ENCODE data around the gene BZW2.

BZW2 gene

GRCh38 chr7:16604054-16604453, 41.9 kb upstream of the BZW2 start:
- H3K9ac ChIP-seq: no peak overlapping the region
- H3K9me3 ChIP-seq (ENCODE audit: control insufficient read depth, low read length): no peaks in the 10 kb centered on the region
- TF ChIP-seq, protein P1, sequence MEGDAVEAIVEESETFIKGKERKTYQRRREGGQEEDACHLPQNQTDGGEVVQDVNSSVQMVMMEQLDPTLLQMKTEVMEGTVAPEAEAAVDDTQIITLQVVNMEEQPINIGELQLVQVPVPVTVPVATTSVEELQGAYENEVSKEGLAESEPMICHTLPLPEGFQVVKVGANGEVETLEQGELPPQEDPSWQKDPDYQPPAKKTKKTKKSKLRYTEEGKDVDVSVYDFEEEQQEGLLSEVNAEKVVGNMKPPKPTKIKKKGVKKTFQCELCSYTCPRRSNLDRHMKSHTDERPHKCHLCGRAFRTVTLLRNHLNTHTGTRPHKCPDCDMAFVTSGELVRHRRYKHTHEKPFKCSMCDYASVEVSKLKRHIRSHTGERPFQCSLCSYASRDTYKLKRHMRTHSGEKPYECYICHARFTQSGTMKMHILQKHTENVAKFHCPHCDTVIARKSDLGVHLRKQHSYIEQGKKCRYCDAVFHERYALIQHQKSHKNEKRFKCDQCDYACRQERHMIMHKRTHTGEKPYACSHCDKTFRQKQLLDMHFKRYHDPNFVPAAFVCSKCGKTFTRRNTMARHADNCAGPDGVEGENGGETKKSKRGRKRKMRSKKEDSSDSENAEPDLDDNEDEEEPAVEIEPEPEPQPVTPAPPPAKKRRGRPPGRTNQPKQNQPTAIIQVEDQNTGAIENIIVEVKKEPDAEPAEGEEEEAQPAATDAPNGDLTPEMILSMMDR (IDR thresholded peaks at IDR 0.05): no peak
- H3K4me2 ChIP-seq (ENCODE audit: low read length): no peak overlapping the region
- H3K4me1 ChIP-seq: no peaks in the 10 kb centered on the region
- H3K79me2 ChIP-seq: no peaks in the 10 kb centered on the region
- H3K4me3 ChIP-seq (ENCODE audit: low read depth, low read length): no peak overlapping the region
- no peaks in the 10 kb centered on the region for H3K36me3 ChIP-seq (ENCODE audit: control insufficient read depth, insufficient read depth, low read length)
- no peaks in the 10 kb centered on the region for H3K27me3 ChIP-seq (ENCODE audit: control insufficient read depth, insufficient read depth, low read length)
- no peak overlapping the region for H2AFZ ChIP-seq
- no peak overlapping the region for H3K27ac ChIP-seq

DNA sequence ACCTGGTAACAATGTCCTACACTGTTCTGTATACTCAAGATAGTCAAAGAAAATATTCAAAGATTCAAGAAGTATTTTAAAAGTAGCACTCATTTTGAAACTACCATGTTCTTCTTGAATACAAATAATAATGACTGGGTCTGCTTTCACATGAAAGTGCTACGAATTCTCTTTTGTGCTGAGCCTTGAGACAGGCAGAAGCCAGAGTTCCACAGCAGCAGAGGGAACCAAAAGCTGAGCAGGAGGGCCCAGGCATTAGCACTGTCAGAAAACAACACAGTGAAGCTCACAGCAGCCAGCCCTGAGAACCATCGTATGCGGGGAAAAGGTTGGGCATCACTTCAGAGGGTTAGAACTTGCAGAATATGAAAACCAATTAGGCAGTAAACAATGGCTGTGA, 39.3 kb upstream of the BZW2 start:
- Histone ChIP-seq H3K79me2 (no peaks in the 10 kb centered on the region), H3K4me1 (no peaks in the 10 kb centered on the region), H3K4me2 (ENCODE audit: low read length) (no peak overlapping the region), H3K27ac (no peak overlapping the region), H2AFZ (no peak overlapping the region), H3K27me3 (ENCODE audit: control insufficient read depth, insufficient read depth, low read length) (no peaks in the 10 kb centered on the region), H3K4me3 (ENCODE audit: low read depth, low read length) (no peak overlapping the region), H3K9ac (no peak overlapping the region), H3K9me3 (ENCODE audit: control insufficient read depth, low read length) (no peaks in the 10 kb centered on the region), H3K36me3 (ENCODE audit: control insufficient read depth, insufficient read depth, low read length) (no peaks in the 10 kb centered on the region)
- TF ChIP-seq, protein P1 (IDR thresholded peaks at IDR 0.05): no peak

- TF ChIP-seq, protein P1 (IDR thresholded peaks at IDR 0.05): no peak
- Histone ChIP-seq H2AFZ (no peak overlapping the region), H3K4me1 (no peaks in the 10 kb centered on the region), H3K36me3 (ENCODE audit: control insufficient read depth, insufficient read depth, low read length) (no peaks in the 10 kb centered on the region), H3K27me3 (ENCODE audit: control insufficient read depth, insufficient read depth, low read length) (no peaks in the 10 kb centered on the region), H3K4me3 (ENCODE audit: low read depth, low read length) (no peak overlapping the region), H3K4me2 (ENCODE audit: low read length) (no peak overlapping the region), H3K9ac (no peak overlapping the region), H3K9me3 (ENCODE audit: control insufficient read depth, low read length) (no peaks in the 10 kb centered on the region), H3K27ac (no peak overlapping the region), H3K79me2 (no peaks in the 10 kb centered on the region)
These were observed 36.0 kb upstream of the BZW2 start for GRCh38 chr7:16609842-16610450.

DNA sequence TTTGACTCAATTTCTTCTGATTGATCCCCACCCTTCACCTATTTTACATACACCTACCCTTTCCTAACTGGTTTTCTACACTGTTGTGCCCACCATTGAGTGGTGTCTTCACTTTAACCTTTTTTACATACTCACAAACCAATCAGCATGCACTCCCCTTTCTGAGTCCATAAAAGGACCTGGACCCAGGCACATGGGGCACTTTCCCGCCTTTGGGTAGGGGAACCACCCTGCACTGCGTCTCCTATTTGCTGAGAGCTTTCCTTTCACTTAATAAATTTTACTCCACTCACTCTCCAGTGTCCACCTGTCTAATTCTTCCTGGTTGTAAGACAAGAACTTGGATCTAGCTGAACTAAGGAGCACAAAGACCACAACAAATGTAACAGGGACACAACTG, 34.3 kb upstream of the BZW2 start:
- no peak overlapping the region for H3K4me3 ChIP-seq (ENCODE audit: low read depth, low read length)
- no peaks in the 10 kb centered on the region for H3K4me1 ChIP-seq
- TF ChIP-seq, protein P1 (IDR thresholded peaks at IDR 0.05): no peak
- H3K79me2 ChIP-seq: no peaks in the 10 kb centered on the region
- no peak overlapping the region for H3K9ac ChIP-seq
- H3K4me2 ChIP-seq (ENCODE audit: low read length): no peak overlapping the region
- H3K36me3 ChIP-seq (ENCODE audit: control insufficient read depth, insufficient read depth, low read length): no peaks in the 10 kb centered on the region
- no peak overlapping the region for H2AFZ ChIP-seq
- no peaks in the 10 kb centered on the region for H3K9me3 ChIP-seq (ENCODE audit: control insufficient read depth, low read length)
- no peak overlapping the region for H3K27ac ChIP-seq
- no peaks in the 10 kb centered on the region for H3K27me3 ChIP-seq (ENCODE audit: control insufficient read depth, insufficient read depth, low read length)

- Histone ChIP-seq H3K4me2 (ENCODE audit: low read length) (no peak overlapping the region), H3K4me3 (ENCODE audit: low read depth, low read length) (no peak overlapping the region), H3K27me3 (ENCODE audit: control insufficient read depth, insufficient read depth, low read length) (no peaks in the 10 kb centered on the region), H3K27ac (no peak overlapping the region), H3K9ac (no peak overlapping the region), H3K36me3 (ENCODE audit: control insufficient read depth, insufficient read depth, low read length) (no peaks in the 10 kb centered on the region), H3K79me2 (no peaks in the 10 kb centered on the region), H2AFZ (no peak overlapping the region), H3K9me3 (ENCODE audit: control insufficient read depth, low read length) (no peaks in the 10 kb centered on the region), H3K4me1 (no peaks in the 10 kb centered on the region)
- TF ChIP-seq, protein P1 (IDR thresholded peaks at IDR 0.05): no peak
These were observed 30.8 kb upstream of the BZW2 start for GRCh38 chr7:16615228-16615627.

All from parathyroid adenoma (tissue), 2 donors.